Transverse colon (tissue), 4 donors: ENCODE measurements around the gene STRIP2. TPM values are rescaled to one million over a fixed set of nuclear protein-coding genes. Genes with fewer than 3 reads are reported as not detected.
"Not testable (repeated sequence)": the region's sequence is repeated elsewhere in the genome, so short reads cannot be mapped to it uniquely, and the experiment has no call there.

ENCODE experiments used
- DNase-seq: peaks from one replicate; pipeline ENCODE4 v3.0.0-alpha.2; 2019
- H3K27ac ChIP-seq, 4 donors: fragments of 200-600 bp; sonication (generic); 2 replicates each; pipeline ENCODE4 v1.5.1; 2016 to 2018; ENCODE audit warnings: inconsistent platforms in 4 of 4
- H3K27me3 ChIP-seq: fragments of 200-600 bp; sonication (generic); 2 replicates; pipeline ENCODE4 v1.5.1; 2017; ENCODE audit warnings: inconsistent platforms
- H3K36me3 ChIP-seq, 4 donors: fragments of 200-600 bp; sonication (generic); 2 replicates each; pipeline ENCODE4 v1.5.1; 2017 to 2019; ENCODE audit warnings: inconsistent platforms in 4 of 4
- H3K4me1 ChIP-seq, 4 donors: fragments of 200-600 bp; sonication (generic); 2 replicates each; pipeline ENCODE4 v1.5.1; 2017 to 2020; ENCODE audit warnings: inconsistent platforms in 4 of 4
- H3K4me3 ChIP-seq, 4 donors: fragments of 200-600 bp; sonication (generic); 1 replicate in 1 of 4; 2 replicates in 3 of 4; pipeline versions ENCODE4 v1.5.1 to v1.6.1; 2017 to 2019; ENCODE audit warnings: inconsistent platforms in 4 of 4
- H3K9me3 ChIP-seq, 2 donors: fragments of 200-600 bp; sonication (generic); 2 replicates each; pipeline ENCODE4 v1.5.1; 2017 to 2019; ENCODE audit warnings: inconsistent platforms in 2 of 2
- CTCF ChIP-seq, 5 experiments: fragments of 200-600 bp in 3 of 5; fragments of 450-650 bp in 2 of 5; sonication (generic) in 3 of 5; IDR thresholded peaks; 1 replicate in 2 of 5; 2 replicates in 3 of 5; pipeline ENCODE4 v1.5.1; 2016 to 2017; ENCODE audit warnings: antibody characterized with exemption in 5 of 5, inconsistent platforms in 3 of 5, mild to moderate bottlenecking in 2 of 5, moderate library complexity in 1 of 5
- EP300 ChIP-seq: sonication (generic); formaldehyde crosslinking; IDR thresholded peaks from one replicate; pipeline ENCODE4 v1.6.1; 2017; ENCODE audit warnings: antibody characterized with exemption, low read depth
- POLR2A ChIP-seq: fragments of 450-650 bp; IDR thresholded peaks from one replicate; pipeline ENCODE4 v1.6.1; 2016; ENCODE audit warnings: antibody characterized with exemption, mild to moderate bottlenecking, moderate library complexity
- POLR2AphosphoS5 ChIP-seq, 3 donors: sonication (generic); formaldehyde crosslinking; IDR thresholded peaks; one replicate each; pipeline ENCODE4 v1.6.1; 2016; ENCODE audit warnings: antibody characterized with exemption in 3 of 3
- WGBS, 2 donors: methylation state at CpG; one replicate each; pipeline ENCODE4 v1.1.5; 2018; ENCODE audit warnings: low coverage in 1 of 2; 5-methylcytosine and 5-hydroxymethylcytosine counted together
- in situ Hi-C, 4 donors: fragments of 200-750 bp; cut with MboI; loops; one replicate each; pipeline versions ENCODE4 v1.15.0 to v1.15.1; 2017; ENCODE audit warnings: low sequenced_read_pairs in 3 of 4, low pct_ligation_motif_present in 1 of 4, low pct_unique_long_range_greater_than_20kb in 1 of 4
- intact Hi-C: fragments of 100-400 bp; cut with DNase I; formaldehyde crosslinking; loops from one replicate; pipeline ENCODE4 v1.15.1; 2023; ENCODE audit warnings: low total_unique reads
- total RNA-seq, 4 donors: library from RNA; depleted of rRNA; stranded (reverse); fragments of >200 nt; gene quantifications; one replicate each; pipeline ENCODE4 v1.1.0, GENCODE V29; 2016

The STRIP2 gene
- total RNA-seq, 4 donors from 2014 or later = 0.82 to 1.1 TPM; not detected in 2

GRCh38 chr7:129401228-129401966, 32.8 kb upstream of the STRIP2 start:
- H3K27ac ChIP-seq = no peak overlapping the region
- 80 to 100% methylated on average over 1 of the region's 1 CpG for WGBS, 2 donors

GRCh38 chr7:129401967-129402860, 32.0 kb upstream of the STRIP2 start:
- in situ Hi-C loops (no loop called here), intact Hi-C loops (no loop called here)
- Histone ChIP-seq H3K9me3 (no peaks in the 10 kb centered on the region), H3K27me3 (no peaks in the 10 kb centered on the region), H3K4me1 (no peaks in the 10 kb centered on the region), H3K36me3 (peaks cover 0 to 68% (median 25%) of the 10 kb centered on the region in 4 donors), H3K4me3 (no peak overlapping the region), H3K27ac (no peak overlapping the region)
- 85% methylated on average over 3 of the region's 3 CpGs; no CpG with 5 or more reads in 1 of the 2 donors for WGBS, 2 donors
- TF ChIP-seq EP300 (no peak), POLR2AphosphoS5 (IDR thresholded peaks at IDR 0.05) (no peak), CTCF (IDR thresholded peaks at IDR 0.05) (no peak), POLR2A (no peak)
- no peak for DNase-seq

More at GRCh38 chr7:129401228-129401966, 32.8 kb upstream of the STRIP2 start:
- TF ChIP-seq POLR2A (no peak), CTCF (IDR thresholded peaks at IDR 0.05) (no peak), POLR2AphosphoS5 (IDR thresholded peaks at IDR 0.05) (no peak)
- Histone ChIP-seq H3K4me1 (no peaks in the 10 kb centered on the region), H3K27me3 (no peaks in the 10 kb centered on the region), H3K36me3 (peaks cover 0 to 69% (median 23%) of the 10 kb centered on the region in 4 donors), H3K4me3 (no peak overlapping the region), H3K9me3 (no peaks in the 10 kb centered on the region)
- in situ Hi-C loops (no loop called here), intact Hi-C loops (no loop called here)
- DNase-seq = no peak

GRCh38 chr7:129405527-129405926, 28.7 kb upstream of the STRIP2 start:
- Histone ChIP-seq H3K36me3 (peaks cover 0 to 65% (median 33%) of the 10 kb centered on the region in 4 donors), H3K27ac (no peak overlapping the region), H3K27me3 (no peaks in the 10 kb centered on the region), H3K4me1 (no peaks in the 10 kb centered on the region), H3K4me3 (no peak overlapping the region), H3K9me3 (no peaks in the 10 kb centered on the region)
- no peak for TF ChIP-seq EP300
- no peak for TF ChIP-seq CTCF (IDR thresholded peaks at IDR 0.05)
- TF ChIP-seq POLR2AphosphoS5 (IDR thresholded peaks at IDR 0.05) = no peak
- no peak for TF ChIP-seq POLR2A
- in situ Hi-C loops (no loop called here), intact Hi-C loops (no loop called here)
- DNase-seq = no peak

- 79 to 81% methylated on average over 5 to 8 of the region's 8 CpGs for WGBS, 2 donors
- DNase-seq, H3K27ac ChIP-seq, intact Hi-C loops, H3K4me1 ChIP-seq, H3K27me3 ChIP-seq, in situ Hi-C loops, H3K4me3 ChIP-seq, H3K9me3 ChIP-seq: not testable (repeated sequence)
- peaks cover 0 to 65% (median 33%) of the 10 kb centered on the region in 4 donors for H3K36me3 ChIP-seq
Measured at GRCh38 chr7:129410238-129410637, 24.0 kb upstream of the STRIP2 start.
